SK-N-SH (cell line): ENCODE results near the gene AFAP1L1. TPM values are rescaled to one million over a fixed set of nuclear protein-coding genes. Genes with fewer than 3 reads are reported as not detected.

ENCODE experiments used
- CTCF ChIA-PET: fragments of 300-600, 350-600 bp; formaldehyde crosslinking; extraction: SDS; loops from one replicate; lab custom pipeline; 2021; lab: Yijun Ruan, JAX
- POLR2A ChIA-PET: fragments of 350-600 bp; sonication (Branson Sonifier 250); formaldehyde crosslinking; extraction: SDS; loops from one replicate; lab custom pipeline; 2020; ENCODE audit warnings: antibody characterized with exemption, inconsistent platforms; lab: Yijun Ruan, JAX
- DNase-seq: peaks from one replicate; pipeline ENCODE4 v3.0.0; 2012
- H2AFZ ChIP-seq: fragments of 200-600 bp; sonication (generic); 2 replicates; pipeline ENCODE4 v1.8.1; 2016; ENCODE audit warnings: antibody characterized with exemption, mild to moderate bottlenecking, low read depth
- H3F3A ChIP-seq: fragments of 200-600 bp; sonication (generic); replicated peaks from 2 replicates; pipeline ENCODE3; 2016; ENCODE audit warnings: antibody characterized with exemption, mild to moderate bottlenecking; ENCODE audit not compliant: insufficient read depth
- H3K27ac ChIP-seq, 2 experiments: fragments of 200-500 bp in 1 of 2; fragments of 200-600 bp in 1 of 2; sonication (Bioruptor generic) in 1 of 2; sonication (generic), shearing (Covaris generic) in 1 of 2; 2 replicates each; pipeline versions ENCODE4 v1.5.1 to v1.6.1; 2014 to 2016; ENCODE audit warnings: low read depth in 2 of 2, inconsistent platforms in 1 of 2, low read length in 1 of 2, mild to moderate bottlenecking in 1 of 2, mixed read lengths in 1 of 2
- H3K27me3 ChIP-seq: fragments of 200-600 bp; sonication (generic), shearing (Covaris generic); 2 replicates; pipeline ENCODE4 v1.6.1; 2016; ENCODE audit warnings: mixed run types; ENCODE audit not compliant: insufficient read depth
- H3K36me3 ChIP-seq, 2 experiments: fragments of 200-500 bp in 1 of 2; fragments of 200-600 bp in 1 of 2; sonication (Bioruptor generic) in 1 of 2; sonication (generic) in 1 of 2; replicated peaks in 1 of 2; 2 replicates each; pipeline versions ENCODE3 to v1.5.1; 2014 to 2016; ENCODE audit warnings: low read length in 1 of 2, mild to moderate bottlenecking in 1 of 2; ENCODE audit not compliant: insufficient read depth in 2 of 2, control insufficient read depth in 1 of 2
- H3K4me1 ChIP-seq, 2 experiments: fragments of 200-500 bp in 1 of 2; fragments of 200-600 bp in 1 of 2; sonication (Bioruptor generic) in 1 of 2; sonication (generic), shearing (Covaris generic) in 1 of 2; 2 replicates each; pipeline versions ENCODE4 v1.5.1 to v1.6.1; 2014 to 2016; ENCODE audit warnings: low read depth in 1 of 2, low read length in 1 of 2, mixed run types in 1 of 2; ENCODE audit not compliant: insufficient read depth in 2 of 2, control insufficient read depth in 1 of 2
- H3K4me2 ChIP-seq: fragments of 200-600 bp; sonication (generic), shearing (Covaris generic); 2 replicates; pipeline ENCODE4 v1.6.1; 2017; ENCODE audit warnings: mixed run types
- H3K4me3 ChIP-seq, 2 experiments: fragments of 200-500 bp in 1 of 2; fragments of 200-600 bp in 1 of 2; sonication (Bioruptor generic) in 1 of 2; sonication (generic), shearing (Covaris generic) in 1 of 2; 2 replicates each; pipeline versions ENCODE4 v1.5.1 to v1.8.1; 2014 to 2016; ENCODE audit warnings: low read depth in 2 of 2, inconsistent platforms in 1 of 2, low read length in 1 of 2, mild to moderate bottlenecking in 1 of 2, mixed read lengths in 1 of 2, moderate library complexity in 1 of 2
- H3K79me2 ChIP-seq: fragments of 200-600 bp; sonication (generic); 2 replicates; pipeline ENCODE4 v1.8.1; 2017; ENCODE audit warnings: mild to moderate bottlenecking; ENCODE audit not compliant: insufficient read depth
- H3K9ac ChIP-seq: fragments of 200-600 bp; sonication (generic); 2 replicates; pipeline ENCODE4 v1.6.1; 2017; ENCODE audit warnings: mixed run types
- H3K9me2 ChIP-seq: fragments of 200-600 bp; sonication (generic); 2 replicates; pipeline ENCODE4 v1.6.1; 2017; ENCODE audit warnings: mixed run types
- H3K9me3 ChIP-seq: fragments of 200-600 bp; sonication (generic); 2 replicates; pipeline ENCODE4 v1.6.1; 2017; ENCODE audit warnings: mixed run types, mild to moderate bottlenecking, moderate library complexity
- H4K20me1 ChIP-seq: fragments of 200-600 bp; sonication (generic); 2 replicates; pipeline ENCODE4 v1.6.1; 2017; ENCODE audit warnings: mild to moderate bottlenecking, mixed run types; ENCODE audit not compliant: insufficient read depth
- CHD2 ChIP-seq: fragments of 150-350 bp; IDR thresholded peaks from 2 replicates; pipeline ENCODE4 v1.6.1; 2018; ENCODE audit warnings: low read length; ENCODE audit not compliant: partially characterized antibody
- ELF1 ChIP-seq: IDR thresholded peaks from 2 replicates; pipeline ENCODE4 v1.4.0; 2012
- GABPA ChIP-seq: IDR thresholded peaks from 2 replicates; pipeline ENCODE4 v1.4.0; 2012; ENCODE audit warnings: low read depth, mild to moderate bottlenecking
- IRF3 ChIP-seq: fragments of 150-350 bp; IDR thresholded peaks from 2 replicates; pipeline ENCODE4 v1.6.1; 2016; ENCODE audit warnings: mild to moderate bottlenecking, low read depth, low read length
- JUND ChIP-seq: IDR thresholded peaks from 2 replicates; pipeline ENCODE4 v1.4.0; 2012
- MAX ChIP-seq: IDR thresholded peaks from 2 replicates; pipeline ENCODE4 v1.4.0; 2012; ENCODE audit warnings: low read depth
- MEF2A ChIP-seq: IDR thresholded peaks from 2 replicates; pipeline ENCODE4 v1.4.0; 2012; ENCODE audit warnings: low read depth, borderline replicate concordance
- MXI1 ChIP-seq: IDR thresholded peaks from 2 replicates; pipeline ENCODE4 v1.6.1; 2012; ENCODE audit warnings: mild to moderate bottlenecking, low read depth, low read length, improper control_type of control experiment
- NRF1 ChIP-seq: IDR thresholded peaks from 2 replicates; pipeline ENCODE4 v1.6.1; 2012; ENCODE audit warnings: low read depth, mild to moderate bottlenecking, low read length
- POLR2AphosphoS5 ChIP-seq: IDR thresholded peaks from 2 replicates; pipeline ENCODE4 v1.6.1; 2012; ENCODE audit warnings: low read depth, low read length
- RCOR1 ChIP-seq: fragments of 150-350 bp; IDR thresholded peaks from 2 replicates; pipeline ENCODE4 v1.6.1; 2017; ENCODE audit warnings: antibody characterized with exemption, low read length
- SIN3A ChIP-seq: IDR thresholded peaks from 2 replicates; pipeline ENCODE4 v1.6.1; 2012; ENCODE audit warnings: low read depth, mild to moderate bottlenecking, low read length, moderate library complexity, borderline replicate concordance
- TAF1 ChIP-seq: IDR thresholded peaks from 2 replicates; pipeline ENCODE4 v1.6.1; 2012; ENCODE audit warnings: low read depth, mild to moderate bottlenecking, low read length, moderate library complexity, borderline replicate concordance
- TEAD4 ChIP-seq: IDR thresholded peaks from 2 replicates; pipeline ENCODE4 v1.4.0; 2012; ENCODE audit warnings: mild to moderate bottlenecking, borderline replicate concordance; ENCODE audit not compliant: insufficient read depth
- USF1 ChIP-seq: IDR thresholded peaks from 2 replicates; pipeline ENCODE4 v1.4.0; 2012; ENCODE audit warnings: low read depth, borderline replicate concordance
- USF2 ChIP-seq: fragments of 150-350 bp; IDR thresholded peaks from 2 replicates; pipeline ENCODE4 v1.6.1; 2017; ENCODE audit warnings: antibody characterized with exemption, low read length, low read depth, borderline replicate concordance
- YY1 ChIP-seq: IDR thresholded peaks from 2 replicates; pipeline ENCODE4 v1.4.0; 2012; ENCODE audit warnings: low read depth, mild to moderate bottlenecking
- WGBS: methylation state at CpG from one replicate; pipeline ENCODE4 v1.1.6; 2017; ENCODE audit warnings: low lambda C conversion rate; 5-methylcytosine and 5-hydroxymethylcytosine counted together
- polyA plus RNA-seq, 3 experiments: library from polyadenylated mRNA; depleted of rRNA; stranded (reverse); fragments of >200 nt; gene quantifications; 2 replicates each; pipeline ENCODE4 v1.2.3, GENCODE V29; 2012
- TF ChIP-seq, protein P1 (sequence below): IDR thresholded peaks from 2 replicates; pipeline ENCODE4; 2012

The AFAP1L1 gene
- polyA plus RNA-seq, 1 of the 3 experiments (the other 2 are of a cell fraction) = 0.82 TPM

GRCh38 chr5:149345147-149345891, 73.7 kb downstream of the AFAP1L1 start, which contains the start of gene GRPEL2 (continued):
- TF ChIP-seq, protein P1, sequence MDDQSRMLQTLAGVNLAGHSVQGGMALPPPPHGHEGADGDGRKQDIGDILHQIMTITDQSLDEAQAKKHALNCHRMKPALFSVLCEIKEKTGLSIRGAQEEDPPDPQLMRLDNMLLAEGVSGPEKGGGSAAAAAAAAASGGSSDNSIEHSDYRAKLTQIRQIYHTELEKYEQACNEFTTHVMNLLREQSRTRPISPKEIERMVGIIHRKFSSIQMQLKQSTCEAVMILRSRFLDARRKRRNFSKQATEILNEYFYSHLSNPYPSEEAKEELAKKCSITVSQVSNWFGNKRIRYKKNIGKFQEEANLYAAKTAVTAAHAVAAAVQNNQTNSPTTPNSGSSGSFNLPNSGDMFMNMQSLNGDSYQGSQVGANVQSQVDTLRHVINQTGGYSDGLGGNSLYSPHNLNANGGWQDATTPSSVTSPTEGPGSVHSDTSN = no peak
- TF ChIP-seq MEF2A = no peak
- TF ChIP-seq USF1 = 0 out of 2 replicates have a peak, but pooled peaks have one; percentile 2
- peak; percentile 88 for TF ChIP-seq MAX
- peak; percentile 16; the same call in 1 of the 2 replicates for TF ChIP-seq USF2
- peak; percentile 31 for TF ChIP-seq CHD2
- TF ChIP-seq IRF3 = no peak
- peak; percentile 99 for TF ChIP-seq GABPA
- no peak for TF ChIP-seq TEAD4
- TF ChIP-seq MXI1 = peak; percentile 87
- peak; percentile 86 for TF ChIP-seq TAF1
- peak; percentile 75; the same call in 1 of the 2 replicates for TF ChIP-seq SIN3A
- peak; percentile 96 for TF ChIP-seq POLR2AphosphoS5
- TF ChIP-seq ELF1 = peak; percentile 94
- TF ChIP-seq NRF1 = peak; percentile 80
- TF ChIP-seq RCOR1 = peak; percentile 48

GRCh38 chr5:149345892-149346222, 74.2 kb downstream of the AFAP1L1 start:
- Histone ChIP-seq H3K27ac (peak overlapping the region; percentile 70 to 93), H3K4me3 (peak overlapping the region; percentile 94 to 100), H3K9me3 (no peaks in the 10 kb centered on the region), H3K36me3 (peaks cover 35 to 38% of the 10 kb centered on the region in 2 experiments), H3K9ac (peak overlapping the region; percentile 83), H3K4me2 (peak overlapping the region; percentile 93), H2AFZ (peak overlapping the region; percentile 49; the same call in 1 of the 2 replicates), H3K9me2 (no peaks in the 10 kb centered on the region), H3K27me3 (no peaks in the 10 kb centered on the region), H3K79me2 (peaks cover 53% of the 10 kb centered on the region), H3F3A (peaks cover 16% of the 10 kb centered on the region), H3K4me1 (peaks cover 0 to 15% of the 10 kb centered on the region in 2 experiments; a peak in 3 of 4 replicates), H4K20me1 (no peaks in the 10 kb centered on the region; the same call in 1 of the 2 replicates)
- DNase-seq = no peak
- 0% methylated on average over 11 of the region's 11 CpGs for WGBS
- no peak for TF ChIP-seq MXI1
- no peak for TF ChIP-seq POLR2AphosphoS5
- TF ChIP-seq YY1 = no peak
- no peak for TF ChIP-seq JUND
- TF ChIP-seq TEAD4 = no peak
- POLR2A ChIA-PET = interaction anchor here (0.6 to 4.0 kb wide), 7 partner anchors 11 to 938 kb away, joined by 3 to 38 read pairs (median 5); partner anchors contain the start of genes ARHGEF37, CSNK1A1 and PCYOX1L
- CTCF ChIA-PET = interaction anchor here (0.9 to 3.5 kb wide), 8 partner anchors 12 to 219 kb away, joined by 3 to 12 read pairs (median 6); partner anchors contain the start of gene PCYOX1L
